ENCODE results near the gene ZCCHC3.

The ZCCHC3 gene

DNA sequence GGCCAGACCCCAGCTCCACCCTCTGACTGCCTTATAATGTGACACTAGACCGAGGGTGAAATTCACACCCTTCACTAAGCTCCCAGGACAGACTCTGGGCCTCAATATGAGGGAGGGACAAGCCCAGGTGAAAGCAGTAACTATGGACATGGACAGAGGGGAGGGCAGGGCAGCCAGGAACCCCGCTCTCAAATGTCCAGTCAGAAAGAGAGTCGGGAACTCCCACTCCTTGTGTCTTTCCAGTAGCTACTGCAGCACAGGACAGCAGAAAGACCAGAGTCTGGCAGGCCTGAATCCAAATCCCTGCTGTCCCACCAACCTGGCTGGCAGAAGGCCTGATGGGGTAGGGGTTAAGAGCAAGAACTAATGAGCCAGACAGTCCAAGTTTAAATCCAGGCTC, 13.2 kb upstream of the ZCCHC3 start:
- DNase-seq (ENCODE audit: low spot score), result no peak

DNA sequence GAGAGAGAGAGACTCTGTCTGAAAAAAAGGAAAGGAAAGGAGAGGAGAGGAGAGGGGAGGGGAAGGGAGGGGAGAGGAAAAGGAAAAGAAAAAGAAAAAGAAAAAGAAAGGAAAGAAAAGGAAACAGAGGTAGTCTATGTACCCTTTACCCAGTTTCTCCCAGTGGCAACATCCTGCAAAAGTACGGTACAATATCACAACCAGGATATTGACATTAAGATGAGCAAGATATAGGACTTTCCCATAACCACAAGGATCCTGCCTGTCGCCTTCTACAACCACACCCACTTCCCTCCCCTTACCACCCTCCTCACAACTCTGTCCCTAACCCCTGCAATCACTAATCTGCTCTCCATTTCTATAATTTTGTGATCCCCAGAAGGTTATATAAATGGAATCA, 10.9 kb upstream of the ZCCHC3 start:
- no peak for DNase-seq (ENCODE audit: low spot score)

- no peak for DNase-seq (ENCODE audit: low spot score)
These were observed 8.2 kb upstream of the ZCCHC3 start for GRCh38 chr20:288956-289692.

- DNase-seq (ENCODE audit: low spot score), result no peak
These were observed 7.7 kb upstream of the ZCCHC3 start for GRCh38 chr20:289693-290083.

GRCh38 chr20:290084-290831, 7.1 kb upstream of the ZCCHC3 start, which contains the start of gene C20orf96:
Gene C20orf96, minus strand, starts transcription at chr20:290750. Its CDS starts 140 bp downstream, at chr20:290610.
- DNase-seq (ENCODE audit: low spot score), result peak; percentile 90

GRCh38 chr20:294602-295001, 2.8 kb upstream of the ZCCHC3 start:
- no peak for DNase-seq (ENCODE audit: low spot score)

DNA sequence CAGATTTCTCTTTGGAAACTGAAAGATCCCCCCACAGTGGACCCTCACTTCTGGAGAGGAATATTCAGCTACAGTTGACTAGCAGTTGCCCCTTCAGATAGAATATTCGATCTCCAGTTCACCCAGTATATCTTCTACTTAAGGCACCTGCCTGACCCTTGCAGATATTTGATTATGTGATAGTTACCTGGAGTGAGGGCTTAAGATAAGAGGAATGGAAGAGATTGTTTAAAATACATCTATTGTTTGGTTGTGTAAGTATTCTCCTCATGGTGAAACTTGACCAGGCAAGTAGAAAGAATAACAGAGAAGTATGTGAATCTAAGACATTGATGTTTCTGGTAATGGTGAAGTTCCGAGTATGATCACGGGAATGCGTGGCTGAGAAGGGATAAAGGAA, 1.6 kb upstream of the ZCCHC3 start:
- DNase-seq (ENCODE audit: low spot score), result no peak

DNA sequence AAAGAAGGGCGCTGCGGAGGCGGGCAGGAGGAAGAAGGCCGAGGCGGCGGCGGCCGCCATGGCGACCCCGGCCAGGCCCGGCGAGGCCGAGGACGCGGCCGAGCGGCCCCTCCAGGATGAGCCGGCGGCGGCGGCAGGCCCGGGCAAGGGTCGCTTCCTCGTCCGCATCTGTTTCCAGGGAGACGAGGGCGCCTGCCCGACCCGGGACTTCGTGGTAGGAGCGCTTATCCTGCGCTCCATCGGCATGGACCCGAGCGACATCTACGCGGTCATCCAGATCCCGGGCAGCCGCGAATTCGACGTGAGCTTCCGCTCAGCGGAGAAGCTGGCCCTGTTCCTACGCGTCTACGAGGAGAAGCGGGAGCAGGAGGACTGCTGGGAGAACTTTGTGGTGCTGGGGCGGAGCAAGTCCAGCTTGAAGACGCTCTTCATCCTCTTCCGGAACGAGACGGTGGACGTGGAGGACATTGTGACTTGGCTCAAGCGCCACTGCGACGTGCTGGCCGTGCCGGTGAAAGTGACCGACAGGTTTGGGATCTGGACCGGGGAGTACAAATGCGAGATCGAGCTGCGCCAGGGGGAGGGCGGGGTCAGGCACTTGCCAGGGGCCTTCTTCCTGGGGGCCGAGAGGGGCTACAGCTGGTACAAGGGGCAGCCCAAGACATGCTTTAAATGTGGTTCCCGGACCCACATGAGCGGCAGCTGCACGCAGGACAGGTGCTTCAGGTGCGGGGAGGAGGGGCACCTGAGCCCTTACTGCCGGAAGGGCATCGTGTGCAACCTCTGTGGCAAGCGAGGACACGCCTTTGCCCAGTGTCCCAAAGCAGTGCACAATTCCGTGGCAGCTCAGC, 780 bp downstream of the ZCCHC3 start:
- peak; percentile 58 for DNase-seq (ENCODE audit: low spot score)

DNA sequence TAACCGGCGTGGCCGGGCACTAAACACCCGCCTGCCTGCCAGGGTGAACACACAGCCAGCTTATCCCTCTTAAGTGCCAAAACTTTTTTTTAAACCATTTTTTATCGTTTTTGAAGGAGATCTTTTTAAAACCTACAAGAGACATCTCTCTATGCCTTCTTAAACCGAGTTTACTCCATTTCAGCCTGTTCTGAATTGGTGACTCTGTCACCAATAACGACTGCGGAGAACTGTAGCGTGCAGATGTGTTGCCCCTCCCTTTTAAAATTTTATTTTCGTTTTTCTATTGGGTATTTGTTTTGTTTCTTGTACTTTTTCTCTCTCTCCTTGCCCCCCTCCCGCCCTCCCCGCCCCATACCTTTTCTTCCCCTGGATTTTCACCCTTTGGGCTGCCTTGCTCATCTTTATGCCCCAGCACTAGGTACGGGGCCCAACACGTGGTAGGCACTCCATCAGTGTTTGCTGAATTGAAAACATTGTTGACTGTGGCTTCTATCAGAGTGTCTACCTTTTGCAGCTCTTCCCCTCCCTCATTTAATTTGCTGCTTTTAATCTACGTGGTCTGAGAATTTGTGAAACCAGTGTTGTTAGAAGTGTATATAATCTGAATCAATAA, 1.5 kb downstream of the ZCCHC3 start:
- no peak for DNase-seq (ENCODE audit: low spot score)

GRCh38 chr20:300345-300990, 3.1 kb downstream of the ZCCHC3 start:
- no peak for DNase-seq (ENCODE audit: low spot score)

DNA sequence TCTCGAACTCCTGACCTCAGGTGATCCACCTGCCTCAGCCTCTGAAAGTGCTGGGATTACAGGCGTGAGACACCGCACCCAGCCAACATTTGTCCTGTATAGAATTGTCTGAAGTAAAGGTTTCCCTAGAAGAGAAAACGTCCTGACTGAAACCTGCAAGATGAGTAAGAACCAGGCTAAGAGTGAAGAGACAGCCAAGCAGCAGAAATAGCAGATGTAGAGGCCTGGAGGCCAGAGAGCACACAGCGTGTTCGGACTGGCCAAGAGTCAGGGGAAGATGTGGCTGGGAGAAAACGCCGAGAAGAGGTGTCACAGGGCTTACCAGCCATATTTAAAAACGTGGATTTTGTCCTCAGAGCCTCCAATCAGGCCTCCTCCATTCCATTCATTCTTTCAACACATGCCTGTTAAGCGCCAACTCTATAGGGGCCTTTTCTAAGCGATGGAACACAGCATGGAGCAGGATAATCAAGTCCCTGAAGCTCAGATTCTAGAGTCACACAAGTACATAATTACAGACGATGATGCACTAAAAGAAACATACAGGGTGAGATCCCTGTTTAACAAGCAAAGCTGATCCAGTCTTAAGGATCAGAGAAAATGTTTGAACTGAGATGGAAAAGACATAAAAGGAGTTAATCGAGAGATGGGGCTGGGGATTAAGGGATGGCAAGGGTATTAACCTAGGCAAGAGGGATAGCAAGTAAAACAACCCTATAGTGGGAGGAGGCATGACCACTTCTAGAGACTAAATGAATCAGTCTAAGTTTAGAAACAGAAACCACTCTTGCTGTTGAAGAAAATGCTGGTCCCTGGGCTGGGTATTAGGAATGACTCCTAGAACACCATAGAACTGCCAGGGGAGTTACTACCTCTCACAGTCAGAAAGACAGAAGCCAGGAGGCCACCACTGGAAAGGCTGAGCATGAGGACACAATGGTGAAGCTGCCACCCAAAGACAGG, 4.8 kb downstream of the ZCCHC3 start:
- no peak for DNase-seq (ENCODE audit: low spot score)

- no peak for DNase-seq (ENCODE audit: low spot score)
These were observed 8.4 kb downstream of the ZCCHC3 start for GRCh38 chr20:305745-306144.

GRCh38 chr20:308427-309038, 11.2 kb downstream of the ZCCHC3 start:
- DNase-seq (ENCODE audit: low spot score), result no peak

DNA sequence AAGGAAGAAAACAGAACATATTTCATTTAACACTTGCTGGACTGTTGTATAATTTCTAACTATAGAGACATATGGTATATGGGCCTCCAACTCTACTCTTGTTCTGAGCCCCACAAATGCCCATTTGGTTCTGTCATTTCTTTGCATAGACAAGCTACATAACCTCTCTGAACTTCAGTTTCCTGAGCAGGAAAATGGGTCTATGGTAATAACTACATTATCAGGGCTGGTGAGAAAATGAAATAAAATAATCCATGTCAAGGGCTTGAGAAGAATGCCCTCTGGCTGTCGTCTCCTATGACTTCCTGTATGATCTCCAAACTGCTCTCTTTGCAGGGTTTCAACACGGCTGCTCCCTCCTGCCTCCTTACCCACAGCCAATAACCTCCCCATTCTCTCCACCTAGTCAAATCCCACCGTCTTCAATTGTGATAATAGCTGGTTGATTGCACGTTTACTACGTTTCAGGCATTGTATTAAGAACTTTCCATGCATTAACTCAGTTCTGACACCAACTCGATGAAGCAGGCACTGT, 12.0 kb downstream of the ZCCHC3 start:
- peak; percentile 52 for DNase-seq (ENCODE audit: low spot score)

GRCh38 chr20:309841-310644, 12.7 kb downstream of the ZCCHC3 start:
- peak; percentile 100 for DNase-seq (ENCODE audit: low spot score)

GRCh38 chr20:310645-311044, 13.3 kb downstream of the ZCCHC3 start:
- no peak for DNase-seq (ENCODE audit: low spot score)

GRCh38 chr20:311609-312008, 14.2 kb downstream of the ZCCHC3 start:
- no peak for DNase-seq (ENCODE audit: low spot score)

DNA sequence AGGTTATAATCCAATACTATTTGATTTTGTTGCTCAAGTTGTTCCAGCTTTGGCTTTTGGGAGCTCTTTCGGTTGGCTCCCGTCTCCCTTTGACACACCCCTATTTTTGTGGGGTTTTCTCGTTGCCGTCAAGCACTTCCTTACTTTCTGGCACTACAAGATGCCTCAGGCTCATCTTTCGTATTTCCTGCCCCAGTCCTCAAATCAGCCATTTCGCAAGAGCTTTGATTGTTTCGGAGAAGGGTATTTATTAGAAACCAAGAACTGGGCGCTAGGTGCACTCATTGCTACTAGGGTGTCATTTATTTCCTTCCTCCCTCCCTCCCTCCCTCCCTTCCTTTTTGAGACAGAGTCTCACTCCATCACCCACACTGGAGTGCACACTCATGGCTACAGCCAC, 14.7 kb downstream of the ZCCHC3 start:
- no peak for DNase-seq (ENCODE audit: low spot score)

DNA sequence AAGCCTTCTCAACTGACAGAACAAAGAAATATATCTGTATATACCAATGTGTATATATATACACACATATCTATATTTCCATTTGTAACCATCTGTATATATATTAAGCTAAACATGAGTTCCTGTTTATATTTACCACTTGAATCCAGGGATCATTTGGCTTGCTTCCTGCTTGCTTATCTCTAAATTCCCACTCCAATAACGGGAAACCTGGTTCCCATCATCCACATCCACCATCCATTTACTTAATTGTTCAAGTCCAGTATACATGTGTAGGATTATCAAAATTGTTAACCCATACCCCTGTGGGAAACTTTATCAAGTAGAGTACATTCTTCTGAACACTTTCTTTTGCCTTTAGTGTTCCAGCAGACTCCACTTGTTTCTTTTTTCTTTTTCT, 15.5 kb downstream of the ZCCHC3 start:
- no peak for DNase-seq (ENCODE audit: low spot score)
